IPS-20b (cell line): ENCODE measurements around the gene CRIP2.
A peak's percentile ranks its signal among the peaks of the same experiment; 100 is the strongest.

Experiments used
- H3K27ac ChIP-seq: one replicate; pipeline ENCODE4 v1.5.1; 2013; ENCODE audit warnings: low read length
- H3K27me3 ChIP-seq: 2 replicates; pipeline ENCODE4 v1.6.1; 2013; ENCODE audit warnings: mild to moderate bottlenecking, low read length, inconsistent platforms; ENCODE audit not compliant: insufficient read depth
- H3K36me3 ChIP-seq: 2 replicates; pipeline ENCODE4 v1.6.1; 2013; ENCODE audit warnings: low read depth, mild to moderate bottlenecking, inconsistent platforms, low read length, moderate library complexity; ENCODE audit not compliant: insufficient read depth
- H3K4me1 ChIP-seq: 2 replicates; pipeline ENCODE4 v1.6.1; 2013; ENCODE audit warnings: mild to moderate bottlenecking, control low read depth, inconsistent platforms, low read length, moderate library complexity; ENCODE audit not compliant: insufficient read depth
- H3K4me3 ChIP-seq: 2 replicates; pipeline ENCODE4 v1.5.1; 2013; ENCODE audit warnings: mild to moderate bottlenecking, low read length, inconsistent platforms
- H3K9ac ChIP-seq: 2 replicates; pipeline ENCODE4 v1.6.1; 2013; ENCODE audit warnings: low read depth, mild to moderate bottlenecking, inconsistent platforms, low read length, moderate library complexity
- H3K9me3 ChIP-seq: 2 replicates; pipeline ENCODE4 v1.6.1; 2013; ENCODE audit warnings: mild to moderate bottlenecking, low read depth, low read length, inconsistent platforms; ENCODE audit not compliant: insufficient read depth

CRIP2 gene

DNA sequence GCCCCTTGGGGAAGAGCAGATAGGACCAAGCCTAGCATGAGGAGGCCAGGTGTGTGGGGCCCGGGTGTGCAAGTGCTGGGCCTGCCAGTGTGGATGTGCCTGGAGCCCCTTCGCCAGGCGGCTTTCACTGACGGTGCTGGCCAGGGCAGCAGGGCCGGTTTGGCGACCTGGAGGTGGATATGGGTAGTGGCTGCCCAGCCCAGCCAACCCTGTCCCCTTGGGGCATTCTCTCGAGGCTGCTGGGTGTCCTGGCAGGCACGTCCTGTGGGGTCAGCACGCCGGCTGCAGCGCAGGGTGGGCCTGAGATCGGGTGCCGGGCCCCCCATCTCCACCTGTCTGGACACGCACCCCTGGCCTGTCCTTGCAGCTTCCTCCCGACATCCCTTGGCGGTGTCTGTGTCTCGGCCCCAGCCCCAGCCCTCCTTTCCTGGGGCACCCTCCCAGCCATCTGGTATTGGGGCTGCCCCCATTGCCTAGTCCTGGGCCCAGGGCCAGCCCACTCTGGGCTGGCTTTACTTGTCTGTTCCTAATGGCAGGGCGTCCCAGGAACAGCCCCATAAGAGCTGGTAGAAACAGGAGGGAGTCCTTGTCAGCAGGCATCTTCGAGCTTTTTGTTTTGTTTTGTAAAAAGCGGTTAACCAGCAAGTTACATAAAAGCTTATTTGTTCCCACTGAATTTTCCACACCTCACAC is 7.2 kb upstream of the CRIP2 start:
- Histone ChIP-seq H3K9ac (no peak overlapping the region), H3K4me1 (no peaks in the 10 kb centered on the region; the same call in 1 of the 2 replicates), H3K36me3 (peaks cover 61% of the 10 kb centered on the region), H3K27ac (no peak overlapping the region), H3K4me3 (no peak overlapping the region), H3K9me3 (no peaks in the 10 kb centered on the region), H3K27me3 (no peaks in the 10 kb centered on the region)

DNA sequence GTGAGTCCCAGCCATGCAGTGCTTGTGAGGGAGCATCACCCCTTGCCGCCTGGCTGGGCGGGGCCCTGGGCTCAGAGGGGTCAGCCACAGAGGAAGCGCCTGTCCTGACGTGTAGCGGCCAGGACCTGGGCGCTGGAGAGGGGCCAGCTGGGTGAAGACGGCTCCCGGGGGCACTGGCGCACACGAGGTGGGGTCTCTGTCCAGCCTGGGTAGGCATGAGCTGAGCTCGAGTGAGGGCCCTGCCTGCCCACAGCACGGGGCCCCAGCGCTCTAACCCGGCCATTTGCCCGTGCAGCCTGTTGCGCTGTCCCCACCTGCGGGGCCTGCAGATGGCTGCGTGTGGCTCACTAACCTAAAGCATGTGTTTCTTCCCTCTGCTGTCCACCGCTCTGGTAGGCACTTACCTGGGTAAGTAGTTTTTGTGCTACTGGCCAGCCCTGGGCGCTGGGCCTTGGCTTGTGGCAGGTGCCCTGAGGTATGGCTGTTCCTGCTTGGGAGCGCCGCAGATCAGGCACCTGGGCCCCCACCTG is 6.6 kb upstream of the CRIP2 start:
- no peaks in the 10 kb centered on the region for H3K27me3 ChIP-seq
- no peak overlapping the region for H3K4me3 ChIP-seq
- no peak overlapping the region for H3K27ac ChIP-seq
- H3K9me3 ChIP-seq: no peaks in the 10 kb centered on the region
- no peak overlapping the region for H3K9ac ChIP-seq
- H3K36me3 ChIP-seq: peaks cover 56% of the 10 kb centered on the region
- H3K4me1 ChIP-seq: no peaks in the 10 kb centered on the region; the same call in 1 of the 2 replicates

DNA sequence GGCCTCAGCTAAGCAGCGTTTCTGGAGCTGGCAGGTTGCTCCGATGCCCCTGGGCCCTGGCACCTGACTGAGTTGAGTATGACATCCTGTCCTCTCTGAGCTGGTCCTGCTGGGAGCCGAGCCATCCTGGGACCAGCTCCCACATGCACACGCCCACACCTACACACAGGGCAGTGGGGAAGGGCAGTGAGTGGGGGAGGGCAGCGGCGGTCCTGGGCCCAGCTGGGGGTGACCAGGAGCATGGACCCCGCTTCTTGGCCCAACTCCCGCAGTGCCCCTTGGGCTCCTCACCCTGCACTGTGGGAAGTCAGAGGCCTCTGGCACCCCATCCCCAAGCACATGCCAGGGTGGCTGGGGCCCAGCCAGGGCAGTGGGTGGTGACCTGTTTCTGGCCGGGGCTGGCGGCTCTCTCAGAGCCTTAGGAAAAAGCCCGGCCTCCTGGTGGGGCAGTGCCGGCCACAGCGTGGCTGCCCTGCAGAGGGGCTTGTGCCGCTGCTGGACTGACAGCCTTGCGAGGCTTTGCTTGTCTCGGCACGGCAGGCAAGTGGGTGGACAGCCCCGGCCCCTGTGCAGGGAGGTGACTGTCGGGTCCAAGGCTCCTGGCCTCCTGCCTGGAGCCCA is 5.9 kb upstream of the CRIP2 start:
- H3K9ac ChIP-seq: no peak overlapping the region
- H3K4me3 ChIP-seq: no peak overlapping the region
- H3K9me3 ChIP-seq: no peaks in the 10 kb centered on the region
- H3K4me1 ChIP-seq: peaks cover 3% of the 10 kb centered on the region; the same call in 1 of the 2 replicates
- H3K36me3 ChIP-seq: peaks cover 49% of the 10 kb centered on the region
- no peak overlapping the region for H3K27ac ChIP-seq
- no peaks in the 10 kb centered on the region for H3K27me3 ChIP-seq

DNA sequence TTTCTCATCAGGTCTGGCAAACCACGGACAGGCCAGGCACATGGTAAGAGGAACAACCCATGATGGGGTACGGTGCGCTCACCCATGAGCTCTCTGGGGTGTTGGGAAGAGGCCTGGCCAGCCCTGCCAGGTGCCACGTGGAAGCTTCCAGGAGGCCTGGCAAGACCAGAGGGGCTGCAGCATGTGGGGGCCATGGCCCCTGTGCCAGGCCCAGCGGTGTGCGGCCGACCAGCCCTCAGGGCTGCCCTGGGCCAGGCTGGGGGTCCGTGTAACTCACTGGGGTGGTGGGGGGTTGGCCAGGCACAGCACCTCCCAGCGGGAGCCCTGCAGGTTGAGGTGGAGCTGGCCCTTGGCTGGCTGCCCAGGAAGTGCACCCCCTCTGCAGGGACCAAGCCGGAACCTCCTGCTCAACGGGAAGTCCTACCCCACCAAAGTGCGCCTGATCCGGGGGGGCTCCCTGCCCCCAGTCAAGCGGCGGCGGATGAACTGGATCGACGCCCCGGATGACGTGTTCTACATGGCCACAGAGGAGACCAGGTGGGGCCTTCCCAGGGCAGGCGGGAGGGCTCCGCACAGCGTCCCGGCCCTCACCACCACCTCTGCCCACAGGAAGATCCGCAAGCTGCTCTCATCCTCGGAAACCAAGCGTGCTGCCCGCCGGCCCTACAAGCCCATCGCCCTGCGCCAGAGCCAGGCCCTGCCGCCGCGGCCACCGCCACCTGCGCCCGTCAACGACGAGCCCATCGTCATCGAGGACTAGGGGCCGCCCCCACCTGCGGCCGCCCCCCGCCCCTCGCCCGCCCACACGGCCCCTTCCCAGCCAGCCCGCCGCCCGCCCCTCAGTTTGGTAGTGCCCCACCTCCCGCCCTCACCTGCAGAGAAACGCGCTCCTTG is 4.9 kb upstream of the CRIP2 start:
- H3K9ac ChIP-seq: no peak overlapping the region
- no peaks in the 10 kb centered on the region for H3K9me3 ChIP-seq
- no peak overlapping the region for H3K27ac ChIP-seq
- H3K4me3 ChIP-seq: no peak overlapping the region
- H3K27me3 ChIP-seq: peaks cover under 1% of the 10 kb centered on the region; the same call in 1 of the 2 replicates
- peaks cover 3% of the 10 kb centered on the region; the same call in 1 of the 2 replicates for H3K4me1 ChIP-seq
- H3K36me3 ChIP-seq: peaks cover 40% of the 10 kb centered on the region

DNA sequence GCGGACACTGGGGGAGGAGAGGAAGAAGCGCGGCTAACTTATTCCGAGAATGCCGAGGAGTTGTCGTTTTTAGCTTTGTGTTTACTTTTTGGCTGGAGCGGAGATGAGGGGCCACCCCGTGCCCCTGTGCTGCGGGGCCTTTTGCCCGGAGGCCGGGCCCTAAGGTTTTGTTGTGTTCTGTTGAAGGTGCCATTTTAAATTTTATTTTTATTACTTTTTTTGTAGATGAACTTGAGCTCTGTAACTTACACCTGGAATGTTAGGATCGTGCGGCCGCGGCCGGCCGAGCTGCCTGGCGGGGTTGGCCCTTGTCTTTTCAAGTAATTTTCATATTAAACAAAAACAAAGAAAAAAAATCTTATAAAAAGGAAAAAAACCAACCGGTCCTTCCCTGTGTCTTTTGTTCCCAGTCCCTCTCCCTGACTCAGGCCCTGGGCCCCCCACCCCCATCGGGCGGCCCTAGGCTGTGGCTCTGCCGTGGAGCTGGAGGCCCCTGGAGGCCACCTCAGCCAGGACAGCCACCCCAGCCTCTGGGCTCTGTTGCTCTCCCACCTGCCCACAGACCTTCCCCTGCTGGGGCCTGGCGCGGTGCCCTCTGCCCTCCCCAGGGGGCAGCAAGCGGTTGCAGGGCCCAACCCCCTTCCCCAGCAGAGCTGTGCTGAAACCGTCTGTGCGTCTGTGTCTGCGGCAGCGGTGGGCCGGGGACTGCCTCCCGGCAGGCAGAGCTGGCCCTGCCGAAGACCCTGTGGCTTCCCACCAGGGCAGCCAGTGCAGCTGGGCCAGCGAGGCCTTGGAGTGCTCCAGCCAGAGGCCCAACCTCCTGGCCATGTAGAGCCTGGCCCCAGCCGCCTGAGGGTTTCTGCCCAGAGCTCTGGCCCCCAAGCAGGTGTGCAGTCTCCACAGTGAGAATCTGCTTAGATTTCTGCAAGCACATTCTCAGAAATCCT is 4.0 kb upstream of the CRIP2 start:
- H3K36me3 ChIP-seq: peaks cover 31% of the 10 kb centered on the region
- peaks cover 3% of the 10 kb centered on the region; the same call in 1 of the 2 replicates for H3K4me1 ChIP-seq
- no peak overlapping the region for H3K4me3 ChIP-seq
- no peaks in the 10 kb centered on the region for H3K9me3 ChIP-seq
- H3K27ac ChIP-seq: no peak overlapping the region
- H3K9ac ChIP-seq: no peak overlapping the region
- H3K27me3 ChIP-seq: peaks cover 10% of the 10 kb centered on the region

DNA sequence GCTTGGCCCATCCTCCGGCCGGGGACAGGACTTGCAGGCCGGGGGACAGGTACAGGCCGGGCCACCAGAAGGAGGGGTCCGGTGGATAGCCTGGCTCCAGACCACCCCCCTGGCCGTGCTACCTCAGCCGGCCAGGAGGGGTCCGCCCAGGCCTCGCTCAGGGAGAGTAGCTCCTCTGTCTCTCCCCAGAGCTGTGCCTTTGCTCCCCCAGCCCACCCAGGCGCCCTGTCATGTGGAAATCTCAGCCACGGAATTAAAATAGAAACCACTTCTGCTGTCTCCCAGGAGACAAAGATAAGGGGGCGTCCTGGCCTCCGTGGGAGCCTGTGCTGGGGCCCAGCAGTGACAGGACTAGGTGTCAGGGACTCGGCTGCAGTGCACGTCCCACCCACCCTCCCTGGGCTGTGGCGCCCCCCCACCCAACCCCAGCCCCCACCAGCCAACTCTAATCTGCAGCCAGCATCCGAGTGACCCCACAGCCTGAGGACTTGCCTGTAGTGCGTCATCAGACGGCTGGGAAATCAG is 3.3 kb upstream of the CRIP2 start:
- H3K9ac ChIP-seq: no peak overlapping the region
- H3K4me1 ChIP-seq: peaks cover 3% of the 10 kb centered on the region; the same call in 1 of the 2 replicates
- no peaks in the 10 kb centered on the region for H3K9me3 ChIP-seq
- peaks cover 17% of the 10 kb centered on the region for H3K27me3 ChIP-seq
- no peak overlapping the region for H3K27ac ChIP-seq
- peaks cover 27% of the 10 kb centered on the region for H3K36me3 ChIP-seq
- no peak overlapping the region for H3K4me3 ChIP-seq

DNA sequence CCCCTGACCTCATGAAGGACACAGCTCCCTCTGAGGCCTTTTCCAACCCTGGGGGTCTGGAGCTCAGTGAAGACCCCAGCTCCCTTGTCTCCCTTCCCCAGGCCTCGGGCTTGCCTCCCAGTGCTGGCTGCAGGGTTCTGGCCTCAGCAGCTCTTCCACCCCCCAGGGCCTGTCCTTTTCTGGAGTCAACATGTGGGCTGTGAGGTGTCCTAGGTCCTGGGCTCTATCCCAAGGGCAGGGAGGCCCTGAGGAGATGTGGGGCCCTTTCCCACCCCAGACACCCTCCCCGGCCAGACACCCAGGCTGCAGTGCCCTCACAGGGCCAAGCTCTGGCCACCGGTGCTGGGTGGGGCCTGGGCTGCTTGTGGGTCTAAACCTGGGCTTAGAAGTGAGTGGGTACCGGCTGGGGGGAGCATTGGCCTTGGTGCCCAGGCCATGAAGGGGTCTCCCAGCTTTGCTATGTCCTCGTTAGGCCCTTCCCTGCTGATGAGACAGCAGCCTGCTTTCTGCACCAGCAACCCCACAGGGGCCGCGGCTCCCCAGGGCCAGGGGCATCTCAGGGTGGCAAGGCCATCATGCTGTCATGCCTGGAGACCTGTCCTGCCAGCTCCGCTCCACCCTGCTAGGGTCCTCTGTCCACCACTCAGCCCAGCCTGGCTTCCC is 2.7 kb upstream of the CRIP2 start:
- Histone ChIP-seq H3K9ac (no peak overlapping the region), H3K27ac (no peak overlapping the region), H3K27me3 (peaks cover 23% of the 10 kb centered on the region), H3K36me3 (peaks cover 21% of the 10 kb centered on the region), H3K4me3 (no peak overlapping the region), H3K4me1 (peaks cover 3% of the 10 kb centered on the region; the same call in 1 of the 2 replicates), H3K9me3 (no peaks in the 10 kb centered on the region)

DNA sequence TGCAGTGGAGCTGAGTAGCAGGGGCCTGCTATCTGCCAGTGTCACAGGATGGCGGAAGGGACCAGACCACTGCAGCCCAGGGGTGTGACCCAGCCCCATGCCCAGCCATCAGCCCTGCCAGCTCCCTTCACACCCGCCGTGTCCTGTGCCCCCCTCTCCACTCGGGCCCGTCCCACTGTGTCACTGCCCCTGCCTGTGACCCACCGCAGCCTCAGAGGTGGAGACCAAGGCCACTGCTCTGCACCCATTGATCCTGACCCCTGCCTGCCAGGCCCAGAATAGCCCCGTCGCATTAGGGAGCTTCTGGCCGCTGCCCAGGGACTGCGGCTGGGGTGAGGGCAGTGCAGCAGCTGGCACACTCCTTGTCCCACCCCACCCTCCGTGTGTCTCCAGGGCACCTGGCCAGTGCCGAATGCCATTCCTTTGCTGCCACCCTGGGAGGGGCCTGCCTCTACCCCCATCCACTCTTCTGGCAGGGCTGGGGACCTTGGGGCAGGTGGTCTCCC is 2.1 kb upstream of the CRIP2 start:
- Histone ChIP-seq H3K4me1 (peaks cover 3% of the 10 kb centered on the region; the same call in 1 of the 2 replicates), H3K9ac (no peak overlapping the region), H3K27ac (no peak overlapping the region), H3K27me3 (peaks cover 29% of the 10 kb centered on the region), H3K36me3 (peaks cover 15% of the 10 kb centered on the region), H3K4me3 (no peak overlapping the region), H3K9me3 (no peaks in the 10 kb centered on the region)

DNA sequence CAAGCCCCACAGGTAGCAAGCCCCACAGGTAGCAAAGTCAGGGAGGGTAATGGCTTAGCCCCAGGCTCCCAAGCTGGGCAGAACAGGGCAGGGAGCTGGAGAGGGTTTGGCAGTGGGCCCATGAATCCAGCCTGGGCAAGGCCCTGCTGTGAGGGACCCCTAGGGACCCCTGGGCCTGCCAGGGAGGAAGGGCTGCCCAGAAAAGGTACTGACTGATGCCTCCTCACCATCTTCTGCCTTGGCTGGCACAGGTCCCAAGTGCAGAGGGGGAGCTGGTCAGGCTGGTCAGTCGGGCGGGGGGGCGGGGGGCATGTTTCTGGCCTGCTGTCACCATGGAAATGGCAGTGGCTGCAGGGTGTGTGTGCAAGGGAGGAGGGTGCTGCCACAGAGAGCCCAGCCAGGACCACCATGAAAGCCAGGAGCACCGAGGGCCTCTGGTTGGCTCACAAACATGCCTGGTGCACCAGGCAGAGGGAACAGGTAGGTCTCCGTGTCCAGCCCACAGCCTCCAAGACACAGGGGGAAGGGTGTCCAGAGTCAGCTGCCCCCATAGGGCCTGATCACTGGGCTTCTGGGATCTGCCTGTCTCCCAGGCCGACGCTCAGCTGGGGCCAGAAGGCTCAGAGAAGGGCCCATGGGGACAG is 1.5 kb upstream of the CRIP2 start:
- Histone ChIP-seq H3K4me3 (peak overlapping the region; percentile 51; the same call in 1 of the 2 replicates), H3K36me3 (peaks cover 12% of the 10 kb centered on the region; the same call in 1 of the 2 replicates), H3K9me3 (no peaks in the 10 kb centered on the region), H3K9ac (no peak overlapping the region), H3K27ac (no peak overlapping the region), H3K4me1 (peaks cover 3% of the 10 kb centered on the region; the same call in 1 of the 2 replicates), H3K27me3 (peaks cover 35% of the 10 kb centered on the region)
